IPS-20b (cell line): ENCODE results near the gene NCAPD2.

Experiments used
- H3K27ac ChIP-seq: one replicate; pipeline ENCODE4 v1.5.1; 2013; ENCODE audit warnings: low read length
- H3K27me3 ChIP-seq: 2 replicates; pipeline ENCODE4 v1.6.1; 2013; ENCODE audit warnings: mild to moderate bottlenecking, low read length, inconsistent platforms; ENCODE audit not compliant: insufficient read depth
- H3K36me3 ChIP-seq: 2 replicates; pipeline ENCODE4 v1.6.1; 2013; ENCODE audit warnings: low read depth, mild to moderate bottlenecking, inconsistent platforms, low read length, moderate library complexity; ENCODE audit not compliant: insufficient read depth
- H3K4me1 ChIP-seq: 2 replicates; pipeline ENCODE4 v1.6.1; 2013; ENCODE audit warnings: mild to moderate bottlenecking, control low read depth, inconsistent platforms, low read length, moderate library complexity; ENCODE audit not compliant: insufficient read depth
- H3K4me3 ChIP-seq: 2 replicates; pipeline ENCODE4 v1.5.1; 2013; ENCODE audit warnings: mild to moderate bottlenecking, low read length, inconsistent platforms
- H3K9ac ChIP-seq: 2 replicates; pipeline ENCODE4 v1.6.1; 2013; ENCODE audit warnings: low read depth, mild to moderate bottlenecking, inconsistent platforms, low read length, moderate library complexity
- H3K9me3 ChIP-seq: 2 replicates; pipeline ENCODE4 v1.6.1; 2013; ENCODE audit warnings: mild to moderate bottlenecking, low read depth, low read length, inconsistent platforms; ENCODE audit not compliant: insufficient read depth

NCAPD2 gene

GRCh38 chr12:6508087-6508486, 14.2 kb downstream of the NCAPD2 start:
- H3K9ac ChIP-seq: no peak overlapping the region
- no peaks in the 10 kb centered on the region for H3K27me3 ChIP-seq
- H3K4me1 ChIP-seq: peaks cover 8% of the 10 kb centered on the region; the same call in 1 of the 2 replicates
- H3K4me3 ChIP-seq: no peak overlapping the region
- no peak overlapping the region for H3K27ac ChIP-seq
- peaks cover 59% of the 10 kb centered on the region for H3K36me3 ChIP-seq
- no peaks in the 10 kb centered on the region for H3K9me3 ChIP-seq

GRCh38 chr12:6520186-6520585, 26.3 kb downstream of the NCAPD2 start:
- H3K27ac ChIP-seq: no peak overlapping the region
- H3K9me3 ChIP-seq: no peaks in the 10 kb centered on the region
- no peak overlapping the region for H3K9ac ChIP-seq
- no peaks in the 10 kb centered on the region for H3K27me3 ChIP-seq
- H3K36me3 ChIP-seq: peaks cover 95% of the 10 kb centered on the region
- H3K4me3 ChIP-seq: no peak overlapping the region
- H3K4me1 ChIP-seq: no peaks in the 10 kb centered on the region

GRCh38 chr12:6522193-6522592, 28.3 kb downstream of the NCAPD2 start:
- Histone ChIP-seq H3K4me1 (no peaks in the 10 kb centered on the region), H3K9me3 (no peaks in the 10 kb centered on the region), H3K36me3 (peaks cover 97% of the 10 kb centered on the region), H3K9ac (no peak overlapping the region), H3K27me3 (no peaks in the 10 kb centered on the region), H3K4me3 (no peak overlapping the region), H3K27ac (no peak overlapping the region)

- no peak overlapping the region for H3K4me3 ChIP-seq
- no peaks in the 10 kb centered on the region for H3K27me3 ChIP-seq
- H3K27ac ChIP-seq: no peak overlapping the region
- H3K9me3 ChIP-seq: no peaks in the 10 kb centered on the region
- H3K36me3 ChIP-seq: peaks cover 98% of the 10 kb centered on the region
- no peaks in the 10 kb centered on the region for H3K4me1 ChIP-seq
- no peak overlapping the region for H3K9ac ChIP-seq
Observed at GRCh38 chr12:6523708-6524107, 29.8 kb downstream of the NCAPD2 start.

- Histone ChIP-seq H3K36me3 (peaks cover 99% of the 10 kb centered on the region), H3K9ac (no peak overlapping the region), H3K27ac (no peak overlapping the region), H3K27me3 (no peaks in the 10 kb centered on the region), H3K9me3 (no peaks in the 10 kb centered on the region), H3K4me1 (no peaks in the 10 kb centered on the region), H3K4me3 (no peak overlapping the region)
Observed at GRCh38 chr12:6524648-6525047, 30.7 kb downstream of the NCAPD2 start.

GRCh38 chr12:6526201-6526600, 32.3 kb downstream of the NCAPD2 start:
- H3K9me3 ChIP-seq: no peaks in the 10 kb centered on the region
- H3K36me3 ChIP-seq: peaks cover 100% of the 10 kb centered on the region
- no peak overlapping the region for H3K4me3 ChIP-seq
- H3K4me1 ChIP-seq: no peaks in the 10 kb centered on the region
- H3K27ac ChIP-seq: no peak overlapping the region
- H3K27me3 ChIP-seq: no peaks in the 10 kb centered on the region
- H3K9ac ChIP-seq: no peak overlapping the region

GRCh38 chr12:6526766-6527525, 33.0 kb downstream of the NCAPD2 start:
- Histone ChIP-seq H3K4me3 (no peak overlapping the region), H3K4me1 (peaks cover 4% of the 10 kb centered on the region; the same call in 1 of the 2 replicates), H3K36me3 (peaks cover 100% of the 10 kb centered on the region), H3K9me3 (no peaks in the 10 kb centered on the region), H3K27me3 (no peaks in the 10 kb centered on the region), H3K9ac (no peak overlapping the region), H3K27ac (no peak overlapping the region)

- Histone ChIP-seq H3K4me1 (peaks cover 12% of the 10 kb centered on the region), H3K9ac (no peak overlapping the region), H3K27me3 (no peaks in the 10 kb centered on the region), H3K9me3 (no peaks in the 10 kb centered on the region), H3K27ac (no peak overlapping the region), H3K4me3 (no peak overlapping the region), H3K36me3 (peaks cover 97% of the 10 kb centered on the region)
Observed at GRCh38 chr12:6527711-6528110, 33.8 kb downstream of the NCAPD2 start.

GRCh38 chr12:6528539-6529235, 34.8 kb downstream of the NCAPD2 start:
- Histone ChIP-seq H3K27me3 (no peaks in the 10 kb centered on the region), H3K27ac (no peak overlapping the region), H3K4me1 (peaks cover 15% of the 10 kb centered on the region), H3K36me3 (peaks cover 87% of the 10 kb centered on the region), H3K9me3 (no peaks in the 10 kb centered on the region), H3K4me3 (no peak overlapping the region), H3K9ac (no peak overlapping the region)

GRCh38 chr12:6529291-6529737, 35.4 kb downstream of the NCAPD2 start:
- Histone ChIP-seq H3K27me3 (no peaks in the 10 kb centered on the region), H3K9me3 (no peaks in the 10 kb centered on the region), H3K4me3 (no peak overlapping the region), H3K4me1 (peaks cover 15% of the 10 kb centered on the region), H3K27ac (no peak overlapping the region), H3K36me3 (peaks cover 81% of the 10 kb centered on the region), H3K9ac (no peak overlapping the region)

GRCh38 chr12:6530576-6531260, 36.8 kb downstream of the NCAPD2 start:
- no peaks in the 10 kb centered on the region for H3K9me3 ChIP-seq
- no peaks in the 10 kb centered on the region for H3K27me3 ChIP-seq
- H3K4me1 ChIP-seq: peaks cover 15% of the 10 kb centered on the region
- peaks cover 77% of the 10 kb centered on the region for H3K36me3 ChIP-seq
- H3K4me3 ChIP-seq: no peak overlapping the region
- no peak overlapping the region for H3K27ac ChIP-seq
- H3K9ac ChIP-seq: no peak overlapping the region
